ENCODE results near the gene MINDY4. TPM values are rescaled to one million over a fixed set of nuclear protein-coding genes. Genes with fewer than 3 reads are reported as not detected.

MINDY4 gene
- total and polyA plus RNA-seq, 2 of the 8 experiments (the other 6 are each of a cell fraction or from before 2014, with no cell fraction given) = 1.3 to 3.6 TPM

DNA sequence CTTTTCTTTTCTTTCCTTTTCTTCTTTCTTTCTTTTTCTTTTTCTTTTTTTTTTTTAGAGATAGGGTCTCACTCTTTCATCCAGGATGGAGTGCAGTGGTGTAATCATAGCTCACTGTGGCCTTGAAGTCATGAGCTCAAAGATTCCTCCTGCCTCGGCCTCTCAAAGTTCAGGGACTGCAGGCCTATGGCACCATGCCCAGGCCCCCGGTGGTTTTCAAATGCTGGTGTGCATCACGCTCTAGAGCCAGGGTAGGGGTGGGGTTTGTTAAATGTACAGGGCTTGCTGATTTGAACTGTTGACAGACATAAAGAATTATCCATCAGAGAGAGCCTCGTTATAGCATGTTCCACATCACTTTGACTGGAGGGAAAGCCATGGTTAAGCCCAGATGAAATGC lies 5.8 kb downstream of the MINDY4 start (continued):
- TF ChIP-seq CHD7 (IDR thresholded peaks at IDR 0.05; ENCODE audit: insufficient replicate concordance, low read length) = no peak

All from H1 (cell line).